Progenitor cell of endocrine pancreas (in vitro differentiated cells): ENCODE data around the gene PCDHGB4. TPM values are rescaled to one million over a fixed set of nuclear protein-coding genes. Genes with fewer than 3 reads are reported as not detected.
A peak's percentile ranks its signal among the peaks of the same experiment; 100 is the strongest.
"Not testable (repeated sequence)": the region's sequence is repeated elsewhere in the genome, so short reads cannot be mapped to it uniquely, and the experiment has no call there.

Experiments
- DNase-seq: peaks from one replicate; pipeline ENCODE4 v3.0.0; 2021; ENCODE audit warnings: low spot score; ENCODE audit not compliant: unreplicated experiment
- H3K27ac Mint-ChIP-seq: 2 replicates; pipeline ENCODE4 v1.8.0; 2021; ENCODE audit warnings: mild to moderate bottlenecking, moderate library complexity, mixed read lengths
- H3K27me3 Mint-ChIP-seq: 2 replicates; pipeline ENCODE4 v1.8.0; 2021; ENCODE audit warnings: mixed read lengths
- H3K36me3 Mint-ChIP-seq: 2 replicates; pipeline ENCODE4 v1.8.0; 2022; ENCODE audit warnings: mixed read lengths; ENCODE audit not compliant: insufficient read depth
- H3K4me1 Mint-ChIP-seq: 2 replicates; pipeline ENCODE4 v1.8.0; 2021; ENCODE audit warnings: low read depth, mixed read lengths
- H3K4me3 Mint-ChIP-seq: 2 replicates; pipeline ENCODE4 v1.8.0; 2021; ENCODE audit warnings: low read depth, mild to moderate bottlenecking, moderate library complexity, mixed read lengths
- H3K9me3 Mint-ChIP-seq: 2 replicates; pipeline ENCODE4 v1.8.0; 2021; ENCODE audit warnings: low read depth, mixed read lengths
- long read RNA-seq: library from polyadenylated mRNA; unstranded; transcript quantifications from one replicate; pipeline ENCODE4 v2.0.0, GENCODE V29; 2020
- total RNA-seq: library from RNA; stranded (reverse); gene quantifications from 2 replicates; pipeline ENCODE4 v1.2.1, GENCODE V29; 2021
- TF ChIP-seq, protein P1 (sequence below): fragments of 200-600 bp; sonication (generic); IDR thresholded peaks from one replicate; pipeline ENCODE4 v1.5.0; 2021; ENCODE audit warnings: antibody characterized with exemption, mild to moderate bottlenecking; ENCODE audit not compliant: unreplicated experiment

The PCDHGB4 gene
- 16.1 and 17.0 TPM in 2 replicates for total RNA-seq
- long read RNA-seq, full-length matches to known transcripts = 18 of 19 reads
- long read RNA-seq, partial matches to known transcripts = 0 of 19 reads
- long read RNA-seq, other reads (novel, unspliced or antisense) = 1 of 19 reads

DNA sequence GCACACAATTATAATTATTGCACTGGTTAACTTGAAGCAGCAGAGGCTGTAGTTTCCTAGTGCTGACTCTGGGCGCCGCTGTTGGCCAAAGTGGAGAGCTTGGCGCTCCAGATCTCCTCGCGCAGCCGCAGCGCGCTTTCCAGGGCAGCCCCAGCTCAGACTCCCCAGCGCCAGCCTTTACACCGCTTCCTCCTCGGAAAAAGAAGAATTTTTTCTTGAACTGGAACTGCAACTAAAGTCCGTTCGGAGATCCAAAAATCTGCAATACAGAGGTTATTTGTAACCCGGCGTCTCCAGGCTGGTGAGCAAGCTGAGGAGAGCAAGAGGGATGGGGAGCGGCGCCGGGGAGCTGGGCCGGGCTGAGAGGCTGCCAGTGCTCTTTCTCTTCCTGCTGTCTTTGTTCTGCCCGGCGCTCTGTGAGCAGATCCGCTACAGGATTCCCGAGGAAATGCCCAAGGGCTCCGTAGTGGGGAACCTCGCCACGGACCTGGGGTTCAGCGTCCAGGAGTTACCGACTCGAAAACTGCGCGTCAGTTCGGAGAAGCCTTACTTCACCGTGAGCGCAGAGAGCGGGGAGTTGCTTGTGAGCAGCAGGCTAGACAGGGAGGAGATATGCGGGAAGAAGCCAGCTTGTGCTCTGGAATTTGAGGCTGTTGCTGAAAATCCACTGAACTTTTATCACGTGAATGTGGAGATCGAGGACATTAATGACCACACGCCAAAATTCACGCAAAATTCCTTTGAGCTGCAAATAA, at the start of gene PCDHGB4:
Gene PCDHGB4 (plus strand): TSS at position 142 of the 755 bp plus-strand sequence. CDS start 187 bp downstream, at position 329.
- Mint-ChIP-seq H3K36me3 (peaks cover 34% of the 10 kb centered on the region), H3K9me3 (peaks cover 58% of the 10 kb centered on the region), H3K4me3 (peak within 1 kb of the TSS; percentile 76), H3K27ac (peak within 1 kb of the TSS; percentile 77)
- TF ChIP-seq, protein P1, sequence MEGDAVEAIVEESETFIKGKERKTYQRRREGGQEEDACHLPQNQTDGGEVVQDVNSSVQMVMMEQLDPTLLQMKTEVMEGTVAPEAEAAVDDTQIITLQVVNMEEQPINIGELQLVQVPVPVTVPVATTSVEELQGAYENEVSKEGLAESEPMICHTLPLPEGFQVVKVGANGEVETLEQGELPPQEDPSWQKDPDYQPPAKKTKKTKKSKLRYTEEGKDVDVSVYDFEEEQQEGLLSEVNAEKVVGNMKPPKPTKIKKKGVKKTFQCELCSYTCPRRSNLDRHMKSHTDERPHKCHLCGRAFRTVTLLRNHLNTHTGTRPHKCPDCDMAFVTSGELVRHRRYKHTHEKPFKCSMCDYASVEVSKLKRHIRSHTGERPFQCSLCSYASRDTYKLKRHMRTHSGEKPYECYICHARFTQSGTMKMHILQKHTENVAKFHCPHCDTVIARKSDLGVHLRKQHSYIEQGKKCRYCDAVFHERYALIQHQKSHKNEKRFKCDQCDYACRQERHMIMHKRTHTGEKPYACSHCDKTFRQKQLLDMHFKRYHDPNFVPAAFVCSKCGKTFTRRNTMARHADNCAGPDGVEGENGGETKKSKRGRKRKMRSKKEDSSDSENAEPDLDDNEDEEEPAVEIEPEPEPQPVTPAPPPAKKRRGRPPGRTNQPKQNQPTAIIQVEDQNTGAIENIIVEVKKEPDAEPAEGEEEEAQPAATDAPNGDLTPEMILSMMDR = peak; percentile 49
- not testable (repeated sequence) for H3K27me3 Mint-ChIP-seq, H3K4me1 Mint-ChIP-seq, DNase-seq

DNA sequence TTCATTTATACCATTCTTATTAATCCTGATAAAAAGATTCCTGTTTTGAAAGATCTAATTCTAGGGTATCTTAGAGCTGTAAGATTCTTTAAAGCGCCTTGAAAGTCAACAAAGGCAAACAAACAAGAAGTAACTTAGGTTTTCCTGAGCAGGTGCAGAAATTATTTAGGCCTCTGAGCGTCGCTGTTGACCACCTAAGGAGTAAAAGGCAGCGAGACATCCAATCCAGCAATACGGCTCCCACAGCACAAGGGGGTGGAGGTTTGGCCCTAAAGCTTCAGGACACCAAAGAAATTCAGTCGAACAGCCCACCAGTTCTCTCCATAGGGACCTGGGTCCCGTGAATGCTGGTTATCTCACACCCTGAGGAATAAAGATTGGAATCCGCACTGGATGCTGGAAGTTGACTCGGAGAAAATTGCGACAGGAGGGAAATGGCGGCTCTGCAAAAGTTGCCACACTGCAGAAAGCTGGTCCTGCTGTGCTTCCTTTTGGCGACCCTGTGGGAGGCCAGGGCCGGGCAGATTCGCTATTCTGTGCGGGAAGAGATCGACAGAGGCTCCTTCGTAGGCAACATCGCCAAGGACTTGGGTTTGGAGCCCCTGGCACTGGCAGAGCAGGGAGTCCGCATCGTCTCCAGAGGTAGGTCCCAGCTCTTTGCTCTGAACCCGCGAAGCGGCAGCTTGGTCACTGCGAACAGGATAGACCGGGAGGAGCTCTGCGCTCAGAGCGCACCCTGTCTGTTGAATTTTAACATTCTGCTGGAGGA, 48.8 kb upstream of the PCDHGB4 start, which contains the start of gene PCDHGA2:
Gene PCDHGA2 (plus strand): TSS at position 223 of the 769 bp plus-strand sequence.
- no peaks in the 10 kb centered on the region for H3K4me1 Mint-ChIP-seq

DNA sequence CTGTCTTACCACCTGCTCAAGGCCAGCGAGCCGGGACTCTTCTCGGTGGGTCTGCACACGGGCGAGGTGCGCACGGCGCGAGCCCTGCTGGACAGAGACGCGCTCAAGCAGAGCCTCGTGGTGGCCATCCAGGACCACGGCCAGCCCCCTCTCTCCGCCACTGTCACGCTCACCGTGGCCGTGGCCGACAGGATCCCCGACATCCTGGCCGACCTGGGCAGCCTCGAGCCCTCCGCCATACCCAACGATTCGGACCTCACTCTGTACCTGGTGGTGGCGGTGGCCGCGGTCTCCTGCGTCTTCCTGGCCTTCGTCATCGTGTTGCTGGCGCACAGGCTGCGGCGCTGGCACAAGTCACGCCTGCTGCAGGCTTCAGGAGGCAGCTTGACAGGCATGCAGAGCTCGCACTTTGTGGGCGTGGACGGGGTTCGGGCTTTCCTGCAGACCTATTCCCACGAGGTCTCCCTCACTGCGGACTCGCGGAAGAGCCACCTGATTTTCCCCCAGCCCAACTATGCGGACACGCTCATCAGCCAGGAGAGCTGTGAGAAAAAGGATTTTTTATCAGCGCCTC, 46.6 kb upstream of the PCDHGB4 start:
- not testable (repeated sequence) for H3K4me3 Mint-ChIP-seq, H3K4me1 Mint-ChIP-seq, H3K27me3 Mint-ChIP-seq, H3K27ac Mint-ChIP-seq, DNase-seq
- Mint-ChIP-seq H3K9me3 (peaks cover 50% of the 10 kb centered on the region), H3K36me3 (peaks cover 14% of the 10 kb centered on the region)

More for the DNA sequence above, 48.8 kb upstream of the PCDHGB4 start, which contains the start of gene PCDHGA2:
- Mint-ChIP-seq H3K27me3 (no peaks in the 10 kb centered on the region), H3K9me3 (peaks cover 62% of the 10 kb centered on the region), H3K4me3 (no peak within 1 kb of the TSS), H3K36me3 (peaks cover 17% of the 10 kb centered on the region), H3K27ac (no peak within 1 kb of the TSS)
- no peak for DNase-seq
- TF ChIP-seq, protein P1 = no peak

DNA sequence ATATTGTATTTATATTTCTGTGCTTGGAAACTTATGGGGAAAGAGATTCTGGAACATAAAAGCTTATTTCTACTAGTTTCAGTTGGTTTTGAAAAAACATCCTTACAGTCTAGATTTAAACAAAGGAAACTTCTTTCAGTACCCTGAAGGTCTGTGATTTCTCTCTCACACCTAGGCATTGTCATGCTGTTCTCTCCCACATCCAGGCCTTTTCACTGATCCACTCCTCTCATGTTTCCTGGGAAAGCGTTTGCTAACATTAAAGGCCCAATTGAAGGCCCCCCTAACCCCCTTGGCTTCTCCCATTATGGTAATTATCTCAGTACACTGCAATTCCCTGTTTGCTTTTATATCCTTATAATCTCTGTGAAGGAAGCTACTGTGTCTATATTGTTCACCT, 44.7 kb upstream of the PCDHGB4 start:
- no peak for DNase-seq
- TF ChIP-seq, protein P1 = no peak
- Mint-ChIP-seq H3K27me3 (no peaks in the 10 kb centered on the region), H3K4me3 (no peak overlapping the region), H3K27ac (no peak overlapping the region), H3K4me1 (no peaks in the 10 kb centered on the region), H3K36me3 (peaks cover 12% of the 10 kb centered on the region), H3K9me3 (peaks cover 43% of the 10 kb centered on the region)

DNA sequence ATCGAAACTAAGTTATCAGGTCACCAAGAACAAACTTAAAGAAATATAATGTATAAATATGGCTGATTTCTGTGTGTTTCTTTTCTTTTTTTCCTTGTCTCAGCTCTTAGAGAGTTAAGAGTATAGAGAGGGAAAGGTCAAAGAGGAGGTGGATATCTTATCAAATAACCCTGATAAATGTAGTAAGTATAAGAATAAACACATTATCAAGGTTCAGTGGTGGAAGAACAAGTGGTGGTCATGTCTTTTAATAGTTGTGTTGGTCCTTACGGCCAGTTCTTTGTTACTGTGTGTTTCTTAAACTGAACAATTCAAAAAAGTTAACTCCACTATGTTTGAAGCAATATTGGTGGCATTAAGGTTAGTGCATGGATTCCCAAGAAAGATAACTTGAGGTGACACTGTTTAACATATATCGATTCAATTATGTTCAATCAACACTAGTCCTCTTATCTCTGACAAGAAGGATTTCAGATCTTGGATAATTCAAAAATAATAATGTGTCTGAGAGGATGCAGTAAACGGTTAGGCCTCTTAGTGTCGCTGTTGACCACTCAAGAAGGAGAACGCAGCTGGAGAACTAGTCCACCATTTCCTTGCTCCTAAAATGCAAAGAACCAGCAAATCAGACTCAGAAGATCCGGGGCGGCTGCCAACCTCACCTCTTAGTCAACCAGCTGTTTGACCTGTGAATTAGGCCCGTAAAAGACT, 44.1 kb upstream of the PCDHGB4 start, which contains the start of gene PCDHGA3:
Gene PCDHGA3 (plus strand): TSS at position 588 of the 711 bp plus-strand sequence. CDS start 205 bp downstream, outside the sequence.
- H3K27me3 Mint-ChIP-seq = no peaks in the 10 kb centered on the region
- no peak for DNase-seq
- H3K4me3 Mint-ChIP-seq = peak within 1 kb of the TSS; percentile 49
- H3K36me3 Mint-ChIP-seq = peaks cover 11% of the 10 kb centered on the region
- TF ChIP-seq, protein P1 = no peak
- no peak within 1 kb of the TSS for H3K27ac Mint-ChIP-seq
- peaks cover 37% of the 10 kb centered on the region for H3K9me3 Mint-ChIP-seq
- H3K4me1 Mint-ChIP-seq = no peaks in the 10 kb centered on the region
